NCI-H2227 (cell line): Measurements from ENCODE around the gene EID3.
"Not testable (repeated sequence)": the region's sequence is repeated elsewhere in the genome, so short reads cannot be mapped to it uniquely, and the experiment has no call there.

ENCODE experiments used
- DNase-seq: peaks from one replicate; lab custom pipeline; 2025; ENCODE audit not compliant: unreplicated experiment; lab: John Stamatoyannopoulos, UW

The EID3 gene

GRCh38 chr12:104310751-104311633, 7.5 kb downstream of the EID3 start:
- DNase-seq = no peak

GRCh38 chr12:104312202-104312601, 8.7 kb downstream of the EID3 start:
- DNase-seq = no peak

- no peak for DNase-seq
Observed at GRCh38 chr12:104312654-104313053, 9.1 kb downstream of the EID3 start.

- no peak for DNase-seq
Observed at GRCh38 chr12:104313568-104314241, 10.2 kb downstream of the EID3 start.

- DNase-seq = no peak
Observed at GRCh38 chr12:104314242-104314614, 10.7 kb downstream of the EID3 start.

- DNase-seq = no peak
Observed at GRCh38 chr12:104315326-104316224, 12.0 kb downstream of the EID3 start.

- no peak for DNase-seq
Observed at GRCh38 chr12:104316936-104317335, 13.4 kb downstream of the EID3 start.

GRCh38 chr12:104317538-104318210, 14.1 kb downstream of the EID3 start:
- DNase-seq = no peak

GRCh38 chr12:104319028-104319427, 15.5 kb downstream of the EID3 start:
- no peak for DNase-seq

GRCh38 chr12:104319918-104320626, 16.5 kb downstream of the EID3 start:
- DNase-seq = no peak

- no peak for DNase-seq
Observed at GRCh38 chr12:104320627-104321024, 17.1 kb downstream of the EID3 start.

- DNase-seq = no peak
Observed at GRCh38 chr12:104321949-104322348, 18.4 kb downstream of the EID3 start.

- DNase-seq = not testable (repeated sequence)
Observed at GRCh38 chr12:104322533-104322932, 19.0 kb downstream of the EID3 start.

GRCh38 chr12:104323899-104324298, 20.4 kb downstream of the EID3 start:
- DNase-seq = no peak

GRCh38 chr12:104328278-104328677, 24.7 kb downstream of the EID3 start:
- not testable (repeated sequence) for DNase-seq

GRCh38 chr12:104328790-104329189, 25.3 kb downstream of the EID3 start:
- DNase-seq = no peak

- DNase-seq = no peak
Observed at GRCh38 chr12:104329707-104330532, 26.4 kb downstream of the EID3 start.

GRCh38 chr12:104331376-104331775, 27.8 kb downstream of the EID3 start:
- no peak for DNase-seq

GRCh38 chr12:104332273-104332672, 28.7 kb downstream of the EID3 start:
- not testable (repeated sequence) for DNase-seq
